Left forelimb (tissue), 1 donor: ENCODE measurements around the gene CAMSAP3.

ENCODE experiments used
- DNase-seq: peaks from one replicate; pipeline ENCODE4 v3.0.0-alpha.2; 2018; ENCODE audit warnings: low spot score

Gene CAMSAP3

GRCh38 chr19:7652061-7652641 lies 56.5 kb downstream of the CAMSAP3 start:
- peak; percentile 88 for DNase-seq

GRCh38 chr19:7654401-7654800 lies 58.7 kb downstream of the CAMSAP3 start:
- no peak for DNase-seq

GRCh38 chr19:7655581-7655980 lies 59.9 kb downstream of the CAMSAP3 start:
- no peak for DNase-seq

- DNase-seq = no peak
Observed at GRCh38 chr19:7657131-7657751, 61.6 kb downstream of the CAMSAP3 start.

GRCh38 chr19:7658219-7658686 lies 62.6 kb downstream of the CAMSAP3 start:
- DNase-seq = no peak

DNA sequence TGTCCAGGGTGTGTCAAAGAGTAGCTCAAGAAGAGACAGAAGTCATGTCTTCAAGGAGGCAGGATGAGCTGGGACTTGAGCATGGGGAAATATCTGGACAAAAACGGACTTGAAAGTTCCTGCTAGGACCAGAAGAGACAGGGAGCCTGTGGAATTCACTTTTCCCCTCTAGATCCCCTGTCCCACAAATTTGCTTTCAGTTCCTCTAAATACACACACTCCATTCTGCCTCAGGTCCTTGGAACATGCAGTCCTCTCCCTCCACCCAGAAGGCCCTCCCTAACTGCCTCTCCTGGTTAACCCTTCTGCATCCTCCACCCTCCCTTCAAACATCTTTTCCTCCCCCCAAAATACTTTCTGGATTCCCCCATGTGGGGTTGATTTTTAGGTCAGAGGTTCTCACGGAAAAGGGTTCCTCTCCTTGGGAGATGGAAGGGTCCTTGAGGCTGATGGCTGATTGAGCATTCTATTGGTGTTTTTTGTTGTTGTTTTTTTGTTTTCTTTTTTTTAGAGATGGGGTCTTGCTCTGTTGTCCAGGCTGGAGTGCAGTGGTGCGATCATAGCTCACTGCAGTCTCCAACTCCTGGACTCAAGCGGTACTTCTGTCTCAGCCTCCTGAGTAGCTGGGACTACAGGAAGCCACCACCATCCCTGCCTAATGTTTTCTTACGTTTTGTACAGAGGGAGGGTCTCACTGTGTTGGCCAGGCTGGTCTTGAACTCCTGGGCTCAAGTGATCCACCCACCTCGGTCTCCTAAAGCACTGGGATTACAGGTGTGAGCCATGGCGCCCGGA lies 66.3 kb downstream of the CAMSAP3 start:
- DNase-seq = no peak

- DNase-seq = no peak
Observed at GRCh38 chr19:7662657-7663056, 67.0 kb downstream of the CAMSAP3 start.

DNA sequence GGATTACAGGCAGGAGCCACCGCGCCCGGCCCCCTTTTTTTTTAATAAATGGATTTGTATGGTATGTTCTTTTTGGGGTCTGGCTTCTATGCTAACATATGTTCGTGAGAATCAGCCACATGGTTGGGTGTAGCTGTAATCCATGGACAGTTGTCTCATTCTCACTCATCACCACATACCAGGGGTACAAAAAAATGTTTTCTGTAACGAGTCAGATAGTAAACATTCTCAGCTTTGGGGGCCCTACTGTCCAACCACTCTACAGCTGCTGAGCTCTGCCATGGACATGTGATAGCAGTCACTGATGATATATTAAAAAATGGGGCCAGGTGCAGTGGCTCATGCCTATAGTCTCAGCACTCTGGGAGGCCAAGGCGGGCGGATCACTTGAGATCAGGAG lies 68.0 kb downstream of the CAMSAP3 start:
- no peak for DNase-seq

DNA sequence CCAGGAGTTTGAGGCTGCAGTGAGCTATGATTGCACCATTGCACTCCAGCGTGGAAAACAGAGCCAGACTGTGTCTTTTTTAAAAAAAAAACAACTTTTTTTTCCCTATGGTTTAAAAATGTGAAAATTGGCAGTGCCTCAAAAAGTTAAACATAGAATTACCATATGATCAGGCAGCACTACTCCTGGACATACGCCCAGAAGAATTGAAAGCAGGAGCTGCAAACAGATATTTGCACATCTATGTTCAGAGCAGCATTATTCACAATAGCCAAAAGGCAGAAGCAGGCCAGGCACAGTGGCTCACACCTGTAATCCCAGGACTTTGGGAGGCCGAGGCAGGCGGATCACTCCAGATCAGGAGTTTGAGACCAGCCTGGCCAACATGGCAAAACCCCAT lies 69.4 kb downstream of the CAMSAP3 start:
- DNase-seq = no peak
